ENCODE data around the gene BACH2. TPM values are rescaled to one million over a fixed set of nuclear protein-coding genes. Genes with fewer than 3 reads are reported as not detected.

Gene BACH2
- total and polyA plus RNA-seq, 2 experiments from 2014 or later, result 1.6 to 5.7 TPM

DNA sequence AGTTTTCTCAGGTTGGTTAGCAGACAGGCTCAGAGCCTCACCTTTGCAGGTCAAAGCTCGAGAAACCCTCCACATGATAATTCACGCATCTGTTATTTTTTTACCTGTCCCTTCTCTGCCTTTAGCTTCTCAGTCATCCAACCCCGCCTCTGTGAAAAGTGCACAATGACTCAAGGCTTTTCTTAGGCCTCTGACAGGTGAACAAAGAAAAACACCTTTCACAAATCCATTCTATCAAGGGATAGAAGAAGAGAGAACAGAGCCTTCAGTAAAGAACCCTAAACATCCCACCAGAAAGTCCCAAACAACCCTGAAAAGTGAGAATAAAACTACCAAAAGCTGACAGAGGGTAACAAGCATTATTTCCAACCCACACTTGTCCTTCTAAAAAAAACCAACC is 224.1 kb downstream of the BACH2 start:
- TF ChIP-seq, protein P1, sequence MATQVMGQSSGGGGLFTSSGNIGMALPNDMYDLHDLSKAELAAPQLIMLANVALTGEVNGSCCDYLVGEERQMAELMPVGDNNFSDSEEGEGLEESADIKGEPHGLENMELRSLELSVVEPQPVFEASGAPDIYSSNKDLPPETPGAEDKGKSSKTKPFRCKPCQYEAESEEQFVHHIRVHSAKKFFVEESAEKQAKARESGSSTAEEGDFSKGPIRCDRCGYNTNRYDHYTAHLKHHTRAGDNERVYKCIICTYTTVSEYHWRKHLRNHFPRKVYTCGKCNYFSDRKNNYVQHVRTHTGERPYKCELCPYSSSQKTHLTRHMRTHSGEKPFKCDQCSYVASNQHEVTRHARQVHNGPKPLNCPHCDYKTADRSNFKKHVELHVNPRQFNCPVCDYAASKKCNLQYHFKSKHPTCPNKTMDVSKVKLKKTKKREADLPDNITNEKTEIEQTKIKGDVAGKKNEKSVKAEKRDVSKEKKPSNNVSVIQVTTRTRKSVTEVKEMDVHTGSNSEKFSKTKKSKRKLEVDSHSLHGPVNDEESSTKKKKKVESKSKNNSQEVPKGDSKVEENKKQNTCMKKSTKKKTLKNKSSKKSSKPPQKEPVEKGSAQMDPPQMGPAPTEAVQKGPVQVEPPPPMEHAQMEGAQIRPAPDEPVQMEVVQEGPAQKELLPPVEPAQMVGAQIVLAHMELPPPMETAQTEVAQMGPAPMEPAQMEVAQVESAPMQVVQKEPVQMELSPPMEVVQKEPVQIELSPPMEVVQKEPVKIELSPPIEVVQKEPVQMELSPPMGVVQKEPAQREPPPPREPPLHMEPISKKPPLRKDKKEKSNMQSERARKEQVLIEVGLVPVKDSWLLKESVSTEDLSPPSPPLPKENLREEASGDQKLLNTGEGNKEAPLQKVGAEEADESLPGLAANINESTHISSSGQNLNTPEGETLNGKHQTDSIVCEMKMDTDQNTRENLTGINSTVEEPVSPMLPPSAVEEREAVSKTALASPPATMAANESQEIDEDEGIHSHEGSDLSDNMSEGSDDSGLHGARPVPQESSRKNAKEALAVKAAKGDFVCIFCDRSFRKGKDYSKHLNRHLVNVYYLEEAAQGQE (IDR thresholded peaks at IDR 0.05; ENCODE audit: unreplicated experiment), result no peak
- no peak for TF ChIP-seq EZH2phosphoT487 (IDR thresholded peaks at IDR 0.05; ENCODE audit: unreplicated experiment)
- no peak for TF ChIP-seq ZNF114 (CRISPR knock-in tag; IDR thresholded peaks at IDR 0.05)
- no peak for TF ChIP-seq CREB1 (CRISPR knock-in tag; IDR thresholded peaks at IDR 0.05; ENCODE audit: low read depth)
- no peak for TF ChIP-seq EZH2 (IDR thresholded peaks at IDR 0.05; ENCODE audit: low read depth, unreplicated experiment)
- Histone ChIP-seq H3K27me3 (ENCODE audit: insufficient read depth) (no peaks in the 10 kb centered on the region), H3K4me2 (no peak overlapping the region), H3K79me2 (replicated peaks; ENCODE audit: insufficient read depth) (no peaks in the 10 kb centered on the region), H3K9me2 (ENCODE audit: insufficient read depth) (no peaks in the 10 kb centered on the region), H3K4me1 (ENCODE audit: insufficient read depth) (peaks cover 8% of the 10 kb centered on the region), H2AFZ (no peak overlapping the region), H3K36me3 (ENCODE audit: insufficient read depth) (no peaks in the 10 kb centered on the region), H3K27ac (ENCODE audit: low read depth) (no peak overlapping the region), H4K20me1 (replicated peaks; ENCODE audit: insufficient read depth) (no peaks in the 10 kb centered on the region), H3F3A (replicated peaks; ENCODE audit: low read depth) (no peaks in the 10 kb centered on the region), H3K4me3 (no peak overlapping the region)
- Mint-ChIP-seq H3K27ac (no peak overlapping the region), H3K27me3 (ENCODE audit: insufficient read depth, low read depth, poor library complexity) (no peaks in the 10 kb centered on the region), H3K36me3 (ENCODE audit: low read depth) (no peaks in the 10 kb centered on the region), H3K9me3 (no peaks in the 10 kb centered on the region), H3K4me3 (no peak overlapping the region), H3K4me1 (peaks cover 19% of the 10 kb centered on the region)
- ATAC-seq (no peak), DNase-seq (ENCODE audit: low spot score) (no peak)

DNA sequence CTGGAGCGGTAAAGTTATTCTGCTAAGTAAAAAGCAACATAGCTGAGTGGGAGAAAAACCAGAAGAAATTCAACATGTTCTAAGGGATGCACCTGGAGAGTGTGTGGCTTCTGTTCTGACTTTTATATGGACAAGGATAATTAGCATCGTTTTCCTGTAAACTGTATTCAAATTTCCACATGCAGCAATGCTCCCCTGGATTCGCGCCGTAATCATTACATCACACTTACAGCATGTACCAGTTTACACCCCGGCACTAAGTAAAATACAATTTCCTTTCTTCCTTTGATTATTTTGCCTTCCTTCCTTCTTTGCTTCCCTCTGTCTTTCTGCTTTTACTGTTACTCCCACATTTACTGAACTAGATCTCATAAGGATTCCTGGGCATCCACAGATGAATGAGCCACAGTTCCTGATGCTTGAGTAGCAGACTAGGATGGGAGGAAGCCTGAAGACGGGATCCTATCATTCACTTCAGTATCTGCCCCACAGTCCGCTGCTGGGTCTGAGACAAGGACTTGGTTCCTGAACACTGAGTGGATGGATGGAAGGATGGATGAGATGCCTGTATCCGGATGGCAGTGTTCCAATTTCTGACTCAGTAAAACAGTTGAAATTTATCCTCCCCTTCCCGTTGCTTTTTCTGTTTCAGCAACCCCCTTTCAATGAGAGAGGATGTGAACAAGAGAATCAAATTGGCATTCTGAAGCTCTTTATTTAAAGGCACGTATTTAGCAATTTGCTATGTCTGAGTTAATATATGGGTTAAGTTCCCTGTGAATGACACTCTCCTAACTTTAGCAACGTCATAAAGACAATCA is 227.7 kb downstream of the BACH2 start:
- Mint-ChIP-seq H3K27me3 (ENCODE audit: insufficient read depth, low read depth, poor library complexity) (no peaks in the 10 kb centered on the region), H3K36me3 (ENCODE audit: low read depth) (no peaks in the 10 kb centered on the region), H3K9me3 (no peaks in the 10 kb centered on the region), H3K4me1 (peaks cover 24% of the 10 kb centered on the region), H3K27ac (no peak overlapping the region), H3K4me3 (no peak overlapping the region)
- no peaks in the 10 kb centered on the region for H3K9me2 ChIP-seq (ENCODE audit: insufficient read depth)
- H3K27me3 ChIP-seq (ENCODE audit: insufficient read depth), result no peaks in the 10 kb centered on the region
- H3K79me2 ChIP-seq (replicated peaks; ENCODE audit: insufficient read depth), result no peaks in the 10 kb centered on the region
- no peak overlapping the region for H3K4me3 ChIP-seq
- H3K4me2 ChIP-seq, result no peak overlapping the region
- DNase-seq (ENCODE audit: low spot score) (no peak), ATAC-seq (no peak)
- H3K27ac ChIP-seq (ENCODE audit: low read depth), result no peak overlapping the region
- no peaks in the 10 kb centered on the region for H3K36me3 ChIP-seq (ENCODE audit: insufficient read depth)
- peaks cover 8% of the 10 kb centered on the region for H3K4me1 ChIP-seq (ENCODE audit: insufficient read depth)
- no peaks in the 10 kb centered on the region for H3F3A ChIP-seq (replicated peaks; ENCODE audit: low read depth)
- H4K20me1 ChIP-seq (replicated peaks; ENCODE audit: insufficient read depth), result no peaks in the 10 kb centered on the region
- no peak overlapping the region for H2AFZ ChIP-seq
- TF ChIP-seq JUNB (IDR thresholded peaks at IDR 0.05; ENCODE audit: unreplicated experiment), result no peak
- no peak for TF ChIP-seq POLR2AphosphoS5 (IDR thresholded peaks at IDR 0.05; ENCODE audit: low read depth)
- TF ChIP-seq EZH2phosphoT487 (IDR thresholded peaks at IDR 0.05; ENCODE audit: unreplicated experiment), result no peak
- TF ChIP-seq EZH2 (IDR thresholded peaks at IDR 0.05; ENCODE audit: low read depth, unreplicated experiment), result no peak
- TF ChIP-seq, protein P2, sequence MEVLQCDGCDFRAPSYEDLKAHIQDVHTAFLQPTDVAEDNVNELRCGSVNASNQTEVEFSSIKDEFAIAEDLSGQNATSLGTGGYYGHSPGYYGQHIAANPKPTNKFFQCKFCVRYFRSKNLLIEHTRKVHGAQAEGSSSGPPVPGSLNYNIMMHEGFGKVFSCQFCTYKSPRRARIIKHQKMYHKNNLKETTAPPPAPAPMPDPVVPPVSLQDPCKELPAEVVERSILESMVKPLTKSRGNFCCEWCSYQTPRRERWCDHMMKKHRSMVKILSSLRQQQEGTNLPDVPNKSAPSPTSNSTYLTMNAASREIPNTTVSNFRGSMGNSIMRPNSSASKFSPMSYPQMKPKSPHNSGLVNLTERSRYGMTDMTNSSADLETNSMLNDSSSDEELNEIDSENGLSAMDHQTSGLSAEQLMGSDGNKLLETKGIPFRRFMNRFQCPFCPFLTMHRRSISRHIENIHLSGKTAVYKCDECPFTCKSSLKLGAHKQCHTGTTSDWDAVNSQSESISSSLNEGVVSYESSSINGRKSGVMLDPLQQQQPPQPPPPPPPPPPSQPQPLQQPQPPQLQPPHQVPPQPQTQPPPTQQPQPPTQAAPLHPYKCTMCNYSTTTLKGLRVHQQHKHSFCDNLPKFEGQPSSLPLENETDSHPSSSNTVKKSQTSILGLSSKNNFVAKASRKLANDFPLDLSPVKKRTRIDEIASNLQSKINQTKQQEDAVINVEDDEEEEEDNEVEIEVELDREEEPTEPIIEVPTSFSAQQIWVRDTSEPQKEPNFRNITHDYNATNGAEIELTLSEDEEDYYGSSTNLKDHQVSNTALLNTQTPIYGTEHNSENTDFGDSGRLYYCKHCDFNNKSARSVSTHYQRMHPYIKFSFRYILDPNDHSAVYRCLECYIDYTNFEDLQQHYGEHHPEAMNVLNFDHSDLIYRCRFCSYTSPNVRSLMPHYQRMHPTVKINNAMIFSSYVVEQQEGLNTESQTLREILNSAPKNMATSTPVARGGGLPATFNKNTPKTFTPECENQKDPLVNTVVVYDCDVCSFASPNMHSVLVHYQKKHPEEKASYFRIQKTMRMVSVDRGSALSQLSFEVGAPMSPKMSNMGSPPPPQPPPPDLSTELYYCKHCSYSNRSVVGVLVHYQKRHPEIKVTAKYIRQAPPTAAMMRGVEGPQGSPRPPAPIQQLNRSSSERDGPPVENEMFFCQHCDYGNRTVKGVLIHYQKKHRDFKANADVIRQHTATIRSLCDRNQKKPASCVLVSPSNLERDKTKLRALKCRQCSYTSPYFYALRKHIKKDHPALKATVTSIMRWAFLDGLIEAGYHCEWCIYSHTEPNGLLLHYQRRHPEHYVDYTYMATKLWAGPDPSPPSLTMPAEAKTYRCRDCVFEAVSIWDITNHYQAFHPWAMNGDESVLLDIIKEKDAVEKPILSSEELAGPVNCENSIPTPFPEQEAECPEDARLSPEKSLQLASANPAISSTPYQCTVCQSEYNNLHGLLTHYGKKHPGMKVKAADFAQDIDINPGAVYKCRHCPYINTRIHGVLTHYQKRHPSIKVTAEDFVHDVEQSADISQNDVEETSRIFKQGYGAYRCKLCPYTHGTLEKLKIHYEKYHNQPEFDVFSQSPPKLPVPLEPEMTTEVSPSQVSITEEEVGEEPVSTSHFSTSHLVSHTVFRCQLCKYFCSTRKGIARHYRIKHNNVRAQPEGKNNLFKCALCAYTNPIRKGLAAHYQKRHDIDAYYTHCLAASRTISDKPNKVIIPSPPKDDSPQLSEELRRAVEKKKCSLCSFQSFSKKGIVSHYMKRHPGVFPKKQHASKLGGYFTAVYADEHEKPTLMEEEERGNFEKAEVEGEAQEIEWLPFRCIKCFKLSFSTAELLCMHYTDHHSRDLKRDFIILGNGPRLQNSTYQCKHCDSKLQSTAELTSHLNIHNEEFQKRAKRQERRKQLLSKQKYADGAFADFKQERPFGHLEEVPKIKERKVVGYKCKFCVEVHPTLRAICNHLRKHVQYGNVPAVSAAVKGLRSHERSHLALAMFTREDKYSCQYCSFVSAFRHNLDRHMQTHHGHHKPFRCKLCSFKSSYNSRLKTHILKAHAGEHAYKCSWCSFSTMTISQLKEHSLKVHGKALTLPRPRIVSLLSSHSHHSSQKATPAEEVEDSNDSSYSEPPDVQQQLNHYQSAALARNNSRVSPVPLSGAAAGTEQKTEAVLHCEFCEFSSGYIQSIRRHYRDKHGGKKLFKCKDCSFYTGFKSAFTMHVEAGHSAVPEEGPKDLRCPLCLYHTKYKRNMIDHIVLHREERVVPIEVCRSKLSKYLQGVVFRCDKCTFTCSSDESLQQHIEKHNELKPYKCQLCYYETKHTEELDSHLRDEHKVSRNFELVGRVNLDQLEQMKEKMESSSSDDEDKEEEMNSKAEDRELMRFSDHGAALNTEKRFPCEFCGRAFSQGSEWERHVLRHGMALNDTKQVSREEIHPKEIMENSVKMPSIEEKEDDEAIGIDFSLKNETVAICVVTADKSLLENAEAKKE (CRISPR knock-in tag; IDR thresholded peaks at IDR 0.05), result no peak
- TF ChIP-seq, protein P3, sequence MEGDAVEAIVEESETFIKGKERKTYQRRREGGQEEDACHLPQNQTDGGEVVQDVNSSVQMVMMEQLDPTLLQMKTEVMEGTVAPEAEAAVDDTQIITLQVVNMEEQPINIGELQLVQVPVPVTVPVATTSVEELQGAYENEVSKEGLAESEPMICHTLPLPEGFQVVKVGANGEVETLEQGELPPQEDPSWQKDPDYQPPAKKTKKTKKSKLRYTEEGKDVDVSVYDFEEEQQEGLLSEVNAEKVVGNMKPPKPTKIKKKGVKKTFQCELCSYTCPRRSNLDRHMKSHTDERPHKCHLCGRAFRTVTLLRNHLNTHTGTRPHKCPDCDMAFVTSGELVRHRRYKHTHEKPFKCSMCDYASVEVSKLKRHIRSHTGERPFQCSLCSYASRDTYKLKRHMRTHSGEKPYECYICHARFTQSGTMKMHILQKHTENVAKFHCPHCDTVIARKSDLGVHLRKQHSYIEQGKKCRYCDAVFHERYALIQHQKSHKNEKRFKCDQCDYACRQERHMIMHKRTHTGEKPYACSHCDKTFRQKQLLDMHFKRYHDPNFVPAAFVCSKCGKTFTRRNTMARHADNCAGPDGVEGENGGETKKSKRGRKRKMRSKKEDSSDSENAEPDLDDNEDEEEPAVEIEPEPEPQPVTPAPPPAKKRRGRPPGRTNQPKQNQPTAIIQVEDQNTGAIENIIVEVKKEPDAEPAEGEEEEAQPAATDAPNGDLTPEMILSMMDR (conservative IDR thresholded peaks at IDR 0.05; ENCODE audit: low read depth in 2 of 2), result no peak
- no peak for TF ChIP-seq CREB1 (CRISPR knock-in tag; IDR thresholded peaks at IDR 0.05; ENCODE audit: low read depth)

Measured in GM23338 (cell line).